ENCODE measurements around the gene PDXDC1.
"Not testable (repeated sequence)": the region's sequence is repeated elsewhere in the genome, so short reads cannot be mapped to it uniquely, and the experiment has no call there.

PDXDC1 gene

GRCh38 chr16:14974656-14975417, at the start of gene PDXDC1:
Gene PDXDC1, plus strand, starts transcription at chr16:14975026. Its CDS starts 174 bp downstream, at chr16:14975200.
- DNase-seq: peak; percentile 81 to 94

GRCh38 chr16:14928064-14928714, 46.6 kb upstream of the PDXDC1 start:
- DNase-seq: not testable (repeated sequence)

GRCh38 chr16:14929176-14929575, 45.6 kb upstream of the PDXDC1 start:
- not testable (repeated sequence) for DNase-seq

- not testable (repeated sequence) for DNase-seq
Measured at GRCh38 chr16:14930246-14930645, 44.6 kb upstream of the PDXDC1 start.

GRCh38 chr16:14930971-14931370, 43.9 kb upstream of the PDXDC1 start:
- not testable (repeated sequence) for DNase-seq

- DNase-seq: not testable (repeated sequence)
Measured at GRCh38 chr16:14932581-14933375, 42.0 kb upstream of the PDXDC1 start.

- not testable (repeated sequence) for DNase-seq
Measured at GRCh38 chr16:14937143-14937542, 37.7 kb upstream of the PDXDC1 start, which contains the start of gene NPIPA1. Gene NPIPA1, plus strand, starts transcription at chr16:14937443. Its CDS starts 0 bp downstream, at chr16:14937443.

- DNase-seq: not testable (repeated sequence)
Measured at GRCh38 chr16:14937994-14938393, 36.8 kb upstream of the PDXDC1 start.

GRCh38 chr16:14942686-14943085, 32.1 kb upstream of the PDXDC1 start:
- DNase-seq: not testable (repeated sequence)

- DNase-seq: no peak
Measured at GRCh38 chr16:14955546-14956231, 19.1 kb upstream of the PDXDC1 start.

GRCh38 chr16:14957576-14958322, 17.1 kb upstream of the PDXDC1 start:
- no peak for DNase-seq

- DNase-seq: no peak
Measured at GRCh38 chr16:14958323-14958600, 16.6 kb upstream of the PDXDC1 start.

GRCh38 chr16:14958970-14959369, 15.9 kb upstream of the PDXDC1 start:
- DNase-seq: no peak

GRCh38 chr16:14961405-14962186, 13.2 kb upstream of the PDXDC1 start:
- no peak for DNase-seq

GRCh38 chr16:14963281-14964173, 11.3 kb upstream of the PDXDC1 start:
- no peak for DNase-seq

GRCh38 chr16:14965328-14965727, 9.5 kb upstream of the PDXDC1 start:
- DNase-seq: no peak

GRCh38 chr16:14969795-14970194, 5.0 kb upstream of the PDXDC1 start:
- DNase-seq: not testable (repeated sequence)

GRCh38 chr16:14971621-14972228, 3.1 kb upstream of the PDXDC1 start:
- not testable (repeated sequence) for DNase-seq

GRCh38 chr16:14973785-14974322, 972 bp upstream of the PDXDC1 start:
- DNase-seq: not testable (repeated sequence)

GRCh38 chr16:14974331-14974655, 533 bp upstream of the PDXDC1 start:
- DNase-seq: not testable (repeated sequence)

Measured in SHP77 (cell line).